HG02884 (cell line): ENCODE measurements around the gene MYL7.

Experiments
- ATAC-seq: cut with Tn5 transposase; IDR thresholded peaks from one replicate; pipeline ENCODE4 v1.9.1; 2021; ENCODE audit warnings: mild to moderate bottlenecking, moderate library complexity; ENCODE audit not compliant: unreplicated experiment

Gene MYL7

DNA sequence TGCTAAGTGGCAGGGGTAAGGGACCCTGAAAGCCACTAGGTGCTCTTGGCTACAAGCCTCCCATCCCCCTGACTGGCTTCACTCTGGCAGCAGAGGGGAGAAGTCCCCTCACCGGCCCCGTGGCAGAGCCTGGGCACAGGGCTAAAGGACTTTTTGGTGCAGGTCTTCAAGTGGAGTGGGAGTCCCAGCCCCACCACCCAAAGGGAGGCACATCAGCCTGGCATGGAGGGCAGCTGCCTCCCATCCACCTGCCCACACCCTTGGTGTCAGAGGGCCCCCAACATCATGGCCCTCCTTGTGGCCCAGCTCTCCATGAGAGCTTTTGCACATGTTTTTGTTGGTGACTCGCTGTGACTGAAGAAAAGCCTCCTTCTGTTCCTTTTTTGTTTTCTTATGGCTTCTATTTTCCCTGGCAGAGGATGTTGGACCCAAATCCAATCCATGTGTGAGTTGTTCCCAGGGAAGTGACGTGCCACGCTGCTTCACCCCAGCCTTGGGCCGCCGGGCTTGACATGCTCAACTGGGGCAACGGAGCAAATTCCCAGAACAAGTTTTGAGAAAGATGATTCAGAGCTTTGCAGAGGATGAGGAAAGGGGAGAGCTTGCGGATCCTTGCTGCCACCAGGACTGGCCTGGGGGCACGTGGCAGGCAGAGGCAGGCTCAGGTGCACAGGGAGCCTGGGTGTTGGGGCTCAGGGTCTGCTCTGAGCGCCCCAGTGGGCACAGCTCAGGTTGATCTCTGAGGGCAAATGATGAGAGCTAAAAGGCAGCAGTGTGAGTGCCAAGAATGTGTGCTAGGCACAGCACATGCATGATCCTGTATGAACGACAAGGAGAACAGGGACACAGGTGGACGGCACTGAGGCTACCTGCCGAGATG lies 38.9 kb downstream of the MYL7 start:
- no peak for ATAC-seq

DNA sequence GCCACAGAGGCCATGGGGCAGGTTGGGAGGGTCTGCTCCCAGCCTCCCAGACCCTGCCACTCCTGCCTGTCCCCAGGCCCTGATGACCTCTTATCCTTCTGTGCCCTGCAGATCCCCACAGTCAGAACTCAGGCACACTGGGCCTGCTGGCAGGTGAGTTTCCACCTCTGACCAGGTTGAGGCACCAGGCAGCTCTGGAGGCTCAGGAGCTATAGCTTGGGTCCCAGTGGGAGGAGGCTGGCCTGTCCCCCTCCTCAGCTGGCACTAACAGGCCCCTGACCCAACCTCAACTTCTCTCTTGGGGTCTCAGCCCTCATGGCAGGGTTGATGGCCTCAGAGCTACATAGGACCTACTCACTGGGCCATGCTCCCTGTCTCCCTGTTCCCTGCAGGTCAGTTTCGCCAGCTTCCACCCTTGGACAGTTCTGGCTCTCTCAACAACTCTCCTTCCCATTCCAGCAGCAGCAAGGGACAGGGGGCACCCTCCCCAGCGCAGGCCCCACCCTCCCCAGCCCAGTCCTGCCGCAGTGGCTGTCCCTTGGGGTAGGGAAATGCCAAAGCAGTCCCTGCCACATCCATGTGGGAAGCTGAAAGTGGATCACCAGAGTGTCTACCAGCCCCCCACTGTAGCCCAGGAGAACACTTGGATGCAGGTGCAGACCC lies 39.7 kb downstream of the MYL7 start:
- ATAC-seq: no peak

DNA sequence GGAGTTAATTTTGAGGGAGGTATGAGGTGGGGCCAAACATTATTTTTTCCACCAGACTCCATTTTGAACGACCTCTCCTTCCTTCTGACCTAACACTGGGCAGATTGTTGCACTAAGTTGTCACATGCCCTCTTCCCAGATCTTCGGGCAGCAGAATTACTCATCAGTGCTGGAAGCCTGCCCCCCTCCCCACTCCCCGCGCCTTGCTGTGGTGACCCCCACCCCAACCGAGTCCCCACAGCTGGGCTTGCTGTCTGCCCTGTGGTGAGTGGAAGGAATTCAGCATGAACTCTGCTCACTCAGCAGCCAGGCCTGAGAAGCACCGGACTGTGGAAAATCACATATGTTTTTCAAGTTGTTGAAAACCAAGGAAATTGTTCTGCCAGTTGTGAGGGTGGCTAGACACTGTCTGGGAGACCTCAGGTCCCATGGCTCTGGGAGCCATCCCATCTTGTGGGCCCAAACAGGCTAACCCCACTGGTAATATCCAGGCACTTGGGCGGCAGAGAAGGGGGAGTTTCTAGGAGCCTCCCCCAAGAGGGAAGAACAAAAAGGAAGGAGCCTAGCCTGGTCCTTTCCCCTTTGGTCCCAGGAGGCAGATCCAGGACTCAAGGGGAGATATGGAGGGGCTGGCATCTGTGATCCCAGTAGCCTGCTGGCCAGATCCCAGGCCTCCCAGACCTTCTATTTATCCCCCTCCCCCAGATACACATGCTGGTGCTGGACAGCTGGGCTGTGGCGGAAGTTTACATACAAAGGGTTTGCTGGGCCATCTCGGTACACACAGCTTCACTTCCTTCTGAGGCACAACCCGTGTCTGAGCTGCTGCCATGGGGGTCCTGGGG lies 40.5 kb downstream of the MYL7 start:
- no peak for ATAC-seq

DNA sequence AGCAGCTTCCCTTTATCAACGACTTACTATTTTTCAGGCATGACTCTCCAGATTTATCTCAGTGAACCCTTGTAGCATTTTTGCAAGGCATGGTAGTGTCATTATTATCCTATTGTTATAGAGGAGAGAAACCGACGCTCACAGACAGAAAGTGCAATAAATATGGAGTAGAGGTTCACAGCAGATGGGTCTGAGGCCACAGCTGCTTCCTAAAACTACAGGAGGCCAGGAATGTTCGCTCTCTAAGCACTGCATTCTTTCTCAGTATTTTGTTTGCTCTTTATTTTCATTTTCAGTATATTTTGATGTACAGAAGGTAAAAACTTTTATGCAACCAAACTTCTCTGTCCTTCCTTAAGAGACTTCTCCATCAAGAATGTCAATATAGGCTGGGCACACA lies 41.5 kb downstream of the MYL7 start:
- no peak for ATAC-seq

DNA sequence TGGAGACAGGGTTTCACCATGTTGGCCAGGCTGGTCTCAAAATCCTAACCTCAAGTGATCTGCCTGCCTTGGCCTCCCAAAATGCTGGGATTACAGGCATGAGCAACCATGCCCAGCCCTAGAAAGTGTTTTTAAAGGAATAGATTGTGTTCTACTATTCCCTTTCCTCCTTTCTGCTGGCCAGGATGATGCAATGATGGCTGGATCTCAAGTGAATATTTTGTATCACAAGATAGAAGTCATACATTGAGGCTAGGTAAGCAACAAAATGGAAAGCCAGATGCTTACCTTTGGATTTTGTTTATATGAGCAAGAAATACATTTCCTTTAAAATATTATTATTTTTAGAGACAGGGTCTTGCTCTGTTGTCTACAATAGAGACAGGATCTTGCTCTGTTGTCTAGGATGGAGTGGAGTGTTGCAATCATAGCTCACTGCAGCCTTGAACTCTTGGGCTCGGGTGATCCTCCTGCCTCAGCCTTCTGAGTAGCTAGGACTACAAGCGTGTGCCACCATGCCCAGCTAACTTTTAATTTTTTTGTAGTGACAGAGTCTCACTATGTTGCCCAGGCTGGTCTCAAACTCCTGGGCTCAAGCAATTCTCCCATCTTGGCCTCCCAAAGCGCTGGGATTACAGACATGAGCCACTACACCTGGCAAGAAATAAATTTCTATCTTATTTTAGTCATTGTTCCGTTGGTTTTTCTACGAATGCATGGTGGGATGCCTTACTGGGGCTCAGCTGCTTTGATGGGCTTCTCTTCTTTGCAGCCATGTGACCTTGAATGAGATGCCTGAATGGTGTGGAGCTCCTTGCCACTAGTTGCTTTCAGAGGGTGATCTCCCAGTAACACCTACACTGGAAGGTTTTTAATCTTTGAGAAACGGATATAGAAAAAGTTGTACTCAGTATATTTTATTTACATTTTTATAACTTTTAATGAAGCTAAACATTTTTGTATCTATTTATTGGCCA lies 42.8 kb downstream of the MYL7 start:
- no peak for ATAC-seq

DNA sequence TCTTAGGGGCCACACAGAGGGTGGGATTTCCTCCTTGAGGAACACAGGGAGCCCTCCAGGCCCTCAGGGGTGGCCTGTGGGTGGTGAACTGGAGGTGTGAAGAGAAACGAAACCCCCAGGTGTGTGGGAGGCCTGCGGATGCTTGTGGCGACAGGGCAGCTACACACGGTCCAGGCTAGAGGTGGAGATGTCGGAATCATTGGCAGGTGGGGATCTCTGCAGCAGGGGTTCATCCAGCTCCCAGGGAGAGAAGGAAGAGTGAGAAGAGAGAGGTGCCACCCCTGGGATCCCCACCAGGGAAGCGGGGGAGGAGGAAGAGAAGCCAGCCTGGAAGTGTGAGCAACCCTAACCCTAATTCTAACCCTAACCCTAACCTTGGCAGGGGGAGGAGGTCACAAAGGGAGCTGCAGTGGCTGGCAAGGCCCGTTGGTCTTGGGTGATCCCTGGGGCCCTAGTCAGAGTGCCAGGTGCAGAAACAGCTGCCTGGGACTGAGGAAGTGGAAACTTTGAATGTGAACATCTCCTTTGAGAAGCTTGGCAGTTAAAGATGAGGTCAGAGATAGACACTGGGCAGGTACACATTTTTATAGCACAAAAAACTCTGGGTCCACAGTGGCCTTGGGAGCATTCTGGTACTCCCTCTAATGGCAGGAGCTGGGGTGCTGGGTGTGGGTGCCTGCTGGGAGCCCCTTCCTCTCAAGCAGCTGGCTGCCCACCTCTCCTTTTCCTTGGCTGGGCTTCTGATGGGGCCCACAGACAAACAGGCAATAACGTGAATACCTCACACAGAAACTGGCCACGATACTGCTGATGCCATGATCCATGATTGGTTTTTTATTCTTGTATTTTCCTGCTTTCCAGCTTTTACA lies 43.8 kb downstream of the MYL7 start:
- ATAC-seq: peak; percentile 62

DNA sequence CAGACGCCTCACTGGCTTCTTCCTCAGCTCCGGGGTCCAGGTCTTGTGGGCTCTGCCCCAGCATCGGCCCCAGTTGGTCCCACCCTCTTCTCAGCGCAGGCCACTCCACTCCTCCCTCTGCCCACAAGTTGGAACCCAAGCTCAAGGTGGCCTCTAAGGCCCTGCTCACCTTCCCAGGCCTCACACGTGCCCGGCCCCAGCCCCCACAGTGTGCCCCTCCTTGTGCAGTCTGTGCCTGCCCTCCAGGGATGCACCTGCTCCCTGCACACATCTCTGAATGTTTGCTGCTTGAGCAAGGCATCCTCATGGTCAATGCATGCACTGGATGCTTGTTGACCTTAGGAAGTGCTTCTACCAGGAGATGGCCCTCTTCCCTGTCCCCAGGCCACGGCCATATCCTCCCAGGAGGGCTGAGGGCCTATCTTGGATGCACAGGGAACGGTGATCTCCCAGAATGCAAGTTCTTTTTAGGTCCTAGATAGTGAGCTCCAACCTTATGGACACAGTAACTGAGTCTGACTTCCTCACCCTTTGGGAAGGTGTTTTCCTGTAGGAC lies 44.7 kb downstream of the MYL7 start:
- no peak for ATAC-seq

DNA sequence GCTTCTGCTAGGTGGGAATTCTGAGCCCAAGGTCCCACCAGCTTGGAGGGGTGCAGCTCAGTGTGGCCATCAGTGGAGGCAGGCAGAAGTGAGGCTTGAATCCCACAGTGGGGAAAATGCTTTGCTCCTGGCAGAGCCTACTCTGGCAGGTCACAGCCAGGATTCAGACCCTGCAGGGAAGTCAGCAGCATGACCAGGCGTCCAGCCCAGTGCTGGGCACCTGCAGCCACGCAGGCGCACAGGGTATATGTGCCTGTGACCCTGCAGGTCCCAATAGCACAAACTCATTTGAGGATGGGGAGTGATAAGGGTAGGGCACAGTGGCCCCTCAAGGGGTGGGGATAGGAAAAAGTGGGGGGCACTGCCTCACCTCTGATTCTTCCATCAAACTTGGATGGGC lies 45.4 kb downstream of the MYL7 start:
- no peak for ATAC-seq

DNA sequence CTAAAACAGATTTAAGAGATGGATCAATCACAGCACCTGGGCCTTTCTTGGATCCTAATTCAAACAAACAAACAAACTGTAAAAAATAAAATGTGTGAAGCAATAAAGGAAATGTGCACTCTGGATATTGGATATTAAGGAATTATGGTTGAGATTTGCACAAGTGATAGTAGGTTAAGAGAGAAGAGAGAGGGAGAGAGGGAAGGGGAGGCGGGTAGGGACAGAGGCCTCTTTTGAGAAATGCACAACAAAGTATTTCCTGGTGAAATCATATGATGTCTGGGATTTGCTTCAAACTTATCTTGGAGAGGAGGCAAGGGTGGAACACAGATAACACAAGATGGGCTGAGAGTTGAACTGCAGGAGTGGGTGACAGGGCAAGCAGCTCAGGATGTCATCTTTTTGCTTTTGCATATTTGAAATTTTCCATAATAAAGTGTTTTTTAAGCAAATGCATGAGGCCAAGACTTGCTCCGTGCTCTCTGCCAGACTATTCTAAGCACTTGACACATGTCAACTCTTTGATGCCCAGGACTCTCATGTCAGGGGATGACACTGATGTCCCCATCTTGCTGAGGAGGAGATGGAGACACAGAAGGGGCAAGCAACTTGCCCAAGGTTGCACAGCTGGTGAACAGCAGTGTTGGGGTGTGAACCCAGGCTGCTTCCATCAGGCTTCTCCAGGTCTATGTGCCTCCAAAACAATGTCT lies 46.1 kb downstream of the MYL7 start:
- no peak for ATAC-seq

DNA sequence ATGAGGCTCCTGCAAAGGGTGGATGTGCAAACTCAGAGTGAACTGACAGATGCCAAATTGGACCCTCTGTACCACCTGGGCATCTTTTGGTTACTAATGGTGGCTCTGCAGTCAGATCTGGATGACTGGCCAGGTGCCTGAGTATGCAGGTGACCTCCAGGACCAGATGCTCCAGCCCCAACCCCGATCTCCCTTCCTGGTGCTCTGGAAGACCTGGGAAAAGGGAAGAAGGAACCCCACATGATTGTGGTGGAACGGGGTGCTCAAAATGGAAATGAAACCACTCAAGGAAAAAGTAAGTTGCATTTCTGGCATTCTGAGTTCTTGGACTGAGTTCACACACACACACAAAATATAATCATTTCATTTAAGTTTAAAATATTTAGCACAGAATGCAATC lies 46.8 kb downstream of the MYL7 start:
- ATAC-seq: no peak

DNA sequence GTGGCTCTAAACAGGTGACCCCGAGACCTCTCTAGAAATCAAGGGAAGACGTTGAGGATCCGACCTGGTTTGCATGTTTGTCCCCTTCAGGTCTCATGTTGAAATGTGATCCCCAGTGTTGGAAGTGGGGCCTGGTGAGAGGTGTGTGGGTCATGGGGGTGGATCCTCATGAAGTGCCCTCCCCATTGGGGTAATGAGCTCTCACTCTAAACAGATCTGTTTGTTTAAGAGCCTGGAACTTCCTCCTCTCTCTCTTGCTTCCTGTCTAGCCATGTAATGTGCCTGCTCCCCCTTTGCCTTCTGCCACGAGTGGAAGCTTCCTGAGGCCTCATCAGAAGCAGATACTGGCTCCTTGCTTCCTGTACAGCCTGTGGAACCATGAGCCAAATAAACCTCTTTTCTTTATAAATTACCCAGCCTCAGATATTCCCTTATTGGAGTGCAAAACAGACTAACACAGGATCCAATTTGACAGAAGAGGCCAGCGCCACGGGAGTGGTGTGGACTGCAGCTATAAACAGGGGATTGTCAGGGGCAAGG lies 48.0 kb downstream of the MYL7 start:
- no peak for ATAC-seq
